KOPT-K1 (cell line): ENCODE results near the gene LIPT1.

Source experiments
- H3K27ac ChIP-seq: fragments of 200-600 bp; sonication (generic); 2 replicates; pipeline ENCODE4 v1.5.1; 2016; ENCODE audit warnings: antibody characterized with exemption, mild to moderate bottlenecking, low read depth, low read length; ENCODE audit not compliant: poor library complexity, severe bottlenecking
- H3K36me3 ChIP-seq: fragments of 200-600 bp; sonication (generic); 2 replicates; pipeline ENCODE4 v1.5.1; 2017; ENCODE audit warnings: antibody characterized with exemption, mild to moderate bottlenecking, low read length, moderate library complexity; ENCODE audit not compliant: insufficient read depth
- H3K9me3 ChIP-seq: fragments of 200-600 bp; sonication (generic); 2 replicates; pipeline ENCODE4 v1.5.1; 2017; ENCODE audit warnings: antibody characterized with exemption, low read length, mild to moderate bottlenecking; ENCODE audit not compliant: insufficient read depth, poor library complexity, severe bottlenecking

LIPT1 gene

GRCh38 chr2:99198103-99198841 is 43.5 kb downstream of the LIPT1 start:
- H3K27ac ChIP-seq = no peak overlapping the region
- no peaks in the 10 kb centered on the region for H3K9me3 ChIP-seq
- H3K36me3 ChIP-seq = peaks cover 46% of the 10 kb centered on the region

GRCh38 chr2:99200076-99200800 is 45.5 kb downstream of the LIPT1 start:
- peaks cover 36% of the 10 kb centered on the region for H3K36me3 ChIP-seq
- peaks cover 1% of the 10 kb centered on the region for H3K9me3 ChIP-seq
- no peak overlapping the region for H3K27ac ChIP-seq

GRCh38 chr2:99201959-99202678 is 47.4 kb downstream of the LIPT1 start:
- Histone ChIP-seq H3K9me3 (peaks cover 18% of the 10 kb centered on the region), H3K27ac (no peak overlapping the region), H3K36me3 (peaks cover 17% of the 10 kb centered on the region)

- H3K27ac ChIP-seq = no peak overlapping the region
- no peaks in the 10 kb centered on the region for H3K36me3 ChIP-seq
- H3K9me3 ChIP-seq = peaks cover 18% of the 10 kb centered on the region
These were observed 50.7 kb downstream of the LIPT1 start for GRCh38 chr2:99205491-99205890.
